ENCODE measurements around the gene USP30.

DNA sequence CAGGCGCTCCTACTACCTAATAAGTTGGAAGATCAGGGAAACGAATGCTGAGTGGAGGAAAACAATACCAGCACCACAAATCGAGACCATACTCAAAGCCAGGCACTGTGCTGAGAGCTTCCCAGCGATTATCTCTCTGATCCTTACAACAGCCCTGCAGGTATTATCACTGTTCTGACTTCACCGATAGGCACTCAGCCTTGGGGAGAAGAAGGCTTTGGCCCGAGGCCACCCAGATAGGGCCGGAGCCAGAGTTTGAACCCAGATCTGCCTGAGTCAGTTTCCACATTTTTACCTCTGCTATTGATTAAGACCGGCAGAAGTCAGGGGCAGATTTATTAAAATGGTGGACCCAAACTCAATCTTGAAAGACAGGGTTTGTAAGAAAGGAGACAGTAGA is 36.4 kb upstream of the USP30 start:
- TF ChIP-seq POLR2AphosphoS5 (IDR thresholded peaks at IDR 0.05; ENCODE audit: borderline replicate concordance, low read depth, low read length) (no peak), EZH2 (IDR thresholded peaks at IDR 0.05) (no peak), FOXP2 (optimal IDR thresholded peaks at IDR 0.05; ENCODE audit: control extremely low read depth, extremely low read length, insufficient read depth) (no peak)

Measured in SK-N-MC (cell line).